ENCODE results near the gene ZNF70.

ZNF70 gene

DNA sequence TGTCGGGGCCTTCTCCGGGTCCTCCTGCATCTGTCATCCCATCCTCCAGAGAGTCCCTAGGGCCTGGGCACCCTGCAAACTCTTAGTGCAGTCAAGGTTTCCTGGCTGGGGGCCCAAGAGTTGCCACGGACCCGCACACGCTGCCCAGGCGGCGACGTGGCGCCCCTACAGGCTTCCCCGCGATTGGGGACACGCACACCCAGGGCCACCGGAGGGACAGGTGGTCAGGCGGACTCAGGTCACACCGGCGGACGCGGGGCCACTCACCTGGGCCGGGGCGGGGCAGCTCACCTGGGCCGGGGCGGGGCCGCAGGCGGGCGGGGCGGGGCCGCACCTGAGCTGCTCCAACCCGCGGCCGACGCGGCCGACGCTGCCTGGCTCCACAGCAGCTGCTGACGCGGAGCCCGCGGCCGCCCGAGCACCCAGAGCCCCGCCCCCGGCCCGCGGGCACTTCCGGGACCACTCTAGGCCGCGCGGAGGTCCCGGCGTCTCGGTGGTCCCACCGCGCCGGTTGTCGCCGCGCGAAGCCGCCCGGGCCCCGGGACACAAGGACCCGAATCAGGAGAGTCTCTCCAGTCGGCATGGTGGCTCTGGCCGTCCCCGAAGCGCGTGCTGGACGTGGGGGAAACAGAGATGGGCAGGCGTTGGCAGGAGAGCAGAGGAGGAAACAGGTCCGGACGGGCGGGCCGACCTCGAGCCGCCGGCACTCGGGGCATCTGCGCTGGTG is at the start of gene ZNF70:
Gene ZNF70 (minus strand): TSS at position 399 of the 727 bp plus-strand sequence. CDS start 5,972 bp downstream, outside the sequence.
- peak; percentile 85 for DNase-seq (ENCODE audit: low spot score)

DNA sequence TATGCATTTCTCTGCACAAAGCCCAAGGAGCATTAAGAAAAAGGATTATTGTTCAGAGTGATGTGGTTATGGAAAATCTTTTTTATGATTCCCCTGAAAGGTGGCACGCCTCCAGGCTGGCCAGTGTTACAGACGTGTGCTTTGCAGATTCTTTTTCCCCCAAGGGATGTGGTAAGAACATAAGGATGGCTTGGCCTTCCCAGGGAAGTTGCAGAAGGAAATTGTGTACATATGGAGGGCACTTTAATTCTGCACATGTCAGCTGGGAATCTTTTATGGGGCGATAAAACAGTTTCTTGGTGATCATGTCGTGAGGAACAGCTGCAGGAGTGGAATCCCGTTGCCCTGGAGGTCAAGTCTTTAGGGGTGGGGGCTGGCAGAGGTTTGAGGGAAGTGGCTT is 45.5 kb upstream of the ZNF70 start:
- no peak for DNase-seq (ENCODE audit: low spot score)

GRCh38 chr22:23793326-23793725 is 42.4 kb upstream of the ZNF70 start:
- DNase-seq (ENCODE audit: low spot score): no peak

- DNase-seq (ENCODE audit: low spot score): no peak
These were observed 41.1 kb upstream of the ZNF70 start for GRCh38 chr22:23791738-23792645.

- no peak for DNase-seq (ENCODE audit: low spot score)
These were observed 40.2 kb upstream of the ZNF70 start for GRCh38 chr22:23790819-23791737.

DNA sequence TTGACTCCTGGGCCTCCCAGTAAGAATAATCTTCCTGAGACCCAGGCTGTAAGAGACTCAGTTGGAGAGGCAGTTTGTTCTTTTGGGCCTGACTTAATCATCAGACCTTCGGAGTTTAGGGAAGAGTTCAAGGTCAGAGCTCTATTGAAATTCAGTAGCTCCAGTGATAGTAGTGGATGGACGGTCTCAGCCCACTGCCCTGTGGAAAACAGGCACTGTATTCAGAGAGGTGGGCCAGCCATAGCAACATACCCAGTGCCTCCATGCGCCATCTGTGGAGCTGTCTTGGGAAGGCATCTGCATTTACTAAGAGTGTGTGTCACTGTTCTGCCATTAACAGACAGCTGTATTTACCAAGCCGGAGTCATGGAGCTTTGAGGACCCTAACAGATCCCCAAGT is 38.7 kb upstream of the ZNF70 start:
- no peak for DNase-seq (ENCODE audit: low spot score)

DNA sequence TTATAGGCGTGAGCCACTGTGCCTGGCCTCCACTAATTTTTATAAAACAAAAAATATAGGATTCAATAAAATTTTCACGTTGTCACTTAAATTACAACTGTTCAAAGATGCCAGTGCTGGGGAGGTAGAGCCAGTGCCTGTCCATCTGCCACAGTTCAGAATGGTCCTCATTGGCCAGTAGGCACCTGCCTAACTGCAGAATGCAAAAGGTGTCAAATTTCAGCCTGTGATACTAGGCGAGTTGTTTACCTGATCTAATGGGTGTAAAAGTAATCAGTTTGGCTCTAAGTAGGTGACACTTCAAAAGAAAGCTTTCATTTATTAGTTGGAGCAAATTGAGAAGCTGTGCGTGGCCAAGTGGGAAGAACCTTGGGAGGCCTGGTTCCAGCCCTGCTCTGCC is 38.2 kb upstream of the ZNF70 start:
- no peak for DNase-seq (ENCODE audit: low spot score)

DNA sequence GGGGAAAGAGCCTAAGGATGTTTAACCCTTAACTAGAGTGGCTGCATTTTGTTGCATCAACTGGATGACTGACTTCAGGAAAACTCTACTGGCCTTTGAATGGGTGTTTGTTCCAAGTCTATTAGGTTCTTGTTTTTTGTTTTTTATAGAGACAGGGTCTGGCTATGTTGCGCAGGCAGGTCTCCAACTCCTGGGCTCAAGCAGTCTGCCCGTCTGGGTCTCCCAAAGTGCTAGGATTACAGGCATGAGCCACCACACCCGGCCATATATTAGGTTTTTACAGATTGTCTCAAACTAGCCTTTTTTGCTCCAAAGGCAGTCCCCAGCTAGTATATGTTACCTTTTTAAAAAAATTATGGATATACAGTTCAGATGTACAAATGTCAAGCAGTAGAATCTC is 37.0 kb upstream of the ZNF70 start:
- DNase-seq (ENCODE audit: low spot score): no peak

GRCh38 chr22:23787600-23787896 is 36.6 kb upstream of the ZNF70 start:
- DNase-seq (ENCODE audit: low spot score): no peak

GRCh38 chr22:23786752-23787599 is 36.1 kb upstream of the ZNF70 start, which contains the start of gene SMARCB1:
Gene SMARCB1 (plus strand): TSS chr22:23786966. CDS start chr22:23787170, 204 bp downstream.
- DNase-seq (ENCODE audit: low spot score): peak; percentile 90

DNA sequence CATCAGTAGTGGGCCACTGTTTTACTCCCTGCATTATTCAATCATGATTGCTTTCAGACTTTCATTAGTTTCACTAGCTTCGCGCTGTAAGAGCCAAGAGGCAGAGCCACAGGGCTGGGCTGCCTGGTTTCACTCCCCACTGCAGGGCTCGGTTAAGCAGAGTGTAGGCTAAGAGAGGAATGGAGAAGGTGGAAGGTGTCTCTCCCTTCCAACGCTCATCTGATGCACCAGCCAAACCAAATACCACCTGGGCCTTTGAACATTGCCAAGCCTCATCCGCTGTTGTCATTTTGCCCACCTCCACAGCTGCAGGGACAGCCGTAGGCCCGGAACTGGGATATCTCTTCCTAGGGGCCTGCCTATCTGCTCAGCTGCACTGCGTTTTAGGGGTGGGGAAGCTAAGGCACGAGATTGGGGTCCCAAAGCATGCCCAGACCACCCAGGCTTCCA is 35.4 kb upstream of the ZNF70 start:
- DNase-seq (ENCODE audit: low spot score): no peak

GRCh38 chr22:23784215-23784732 is 33.4 kb upstream of the ZNF70 start:
- DNase-seq (ENCODE audit: low spot score): no peak

- no peak for DNase-seq (ENCODE audit: low spot score)
These were observed 32.6 kb upstream of the ZNF70 start for GRCh38 chr22:23783265-23784150.

DNA sequence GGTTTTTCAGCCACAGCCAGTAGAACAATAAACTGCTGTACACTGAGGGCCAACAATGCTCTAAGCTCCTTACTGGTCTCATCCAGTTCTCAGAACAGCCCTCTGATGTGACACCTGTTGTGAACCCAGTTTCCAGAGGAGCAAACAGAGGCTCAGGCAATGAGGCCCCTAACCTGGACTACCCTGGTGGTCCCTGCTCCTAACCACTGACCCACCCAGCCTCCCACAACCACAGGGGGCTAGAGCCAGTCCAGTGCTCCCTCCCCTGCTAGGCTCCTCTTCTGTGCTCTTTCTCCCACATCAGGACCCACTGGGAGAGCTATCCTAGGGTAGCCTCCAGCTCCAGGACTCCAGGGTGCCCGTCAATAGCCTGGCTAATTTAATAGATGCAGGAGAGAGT is 31.8 kb upstream of the ZNF70 start:
- no peak for DNase-seq (ENCODE audit: low spot score)

DNA sequence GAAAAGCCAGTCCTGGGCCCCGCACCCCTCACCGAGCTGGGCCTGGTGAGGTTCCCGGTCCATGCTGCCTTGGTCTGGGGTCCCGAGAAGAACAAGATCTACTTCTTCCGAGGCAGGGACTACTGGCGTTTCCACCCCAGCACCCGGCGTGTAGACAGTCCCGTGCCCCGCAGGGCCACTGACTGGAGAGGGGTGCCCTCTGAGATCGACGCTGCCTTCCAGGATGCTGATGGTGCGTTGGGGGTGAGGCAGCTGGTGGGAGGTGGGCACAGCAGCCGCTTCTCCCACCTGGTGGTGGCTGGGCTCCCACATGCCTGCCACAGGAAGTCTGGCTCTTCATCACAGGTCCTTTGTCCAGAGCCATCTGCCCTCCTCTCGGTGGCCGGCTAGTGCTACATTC is 31.3 kb upstream of the ZNF70 start:
- no peak for DNase-seq (ENCODE audit: low spot score)

DNA sequence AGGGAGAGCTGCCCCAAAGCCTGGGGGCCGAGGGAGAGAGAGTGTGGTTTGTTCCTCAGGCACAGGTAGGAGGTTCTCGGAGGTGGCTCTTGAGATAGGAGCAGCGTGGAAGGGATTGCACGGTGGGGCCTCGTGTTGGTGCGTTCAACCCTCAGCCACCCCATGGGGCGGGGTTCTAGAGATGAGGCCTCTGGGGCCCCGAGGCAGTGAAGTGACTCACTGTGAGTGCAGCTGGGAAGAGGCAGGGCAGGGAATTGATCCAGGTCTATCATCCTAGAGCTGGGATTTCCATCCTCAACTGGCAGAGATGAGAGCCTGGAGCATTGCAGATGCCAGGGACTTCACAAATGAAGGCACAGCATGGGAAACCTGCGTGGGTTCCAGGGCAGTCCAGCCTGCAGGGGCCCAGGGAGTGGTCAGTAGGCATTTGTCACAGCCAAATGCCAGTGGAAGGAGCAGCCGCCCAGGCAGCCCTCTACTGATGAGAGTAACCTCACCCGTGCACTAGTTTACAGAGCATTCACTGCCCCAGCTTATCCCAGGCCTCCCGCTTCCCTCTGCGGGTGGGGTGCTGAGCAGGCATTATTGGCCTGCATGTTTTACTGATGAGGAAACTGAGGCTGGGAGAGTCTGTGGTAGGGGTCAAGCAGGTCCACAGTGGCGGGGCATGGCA is 30.7 kb upstream of the ZNF70 start:
- DNase-seq (ENCODE audit: low spot score): no peak

- DNase-seq (ENCODE audit: low spot score): no peak
These were observed 30.2 kb upstream of the ZNF70 start for GRCh38 chr22:23781065-23781464.

DNA sequence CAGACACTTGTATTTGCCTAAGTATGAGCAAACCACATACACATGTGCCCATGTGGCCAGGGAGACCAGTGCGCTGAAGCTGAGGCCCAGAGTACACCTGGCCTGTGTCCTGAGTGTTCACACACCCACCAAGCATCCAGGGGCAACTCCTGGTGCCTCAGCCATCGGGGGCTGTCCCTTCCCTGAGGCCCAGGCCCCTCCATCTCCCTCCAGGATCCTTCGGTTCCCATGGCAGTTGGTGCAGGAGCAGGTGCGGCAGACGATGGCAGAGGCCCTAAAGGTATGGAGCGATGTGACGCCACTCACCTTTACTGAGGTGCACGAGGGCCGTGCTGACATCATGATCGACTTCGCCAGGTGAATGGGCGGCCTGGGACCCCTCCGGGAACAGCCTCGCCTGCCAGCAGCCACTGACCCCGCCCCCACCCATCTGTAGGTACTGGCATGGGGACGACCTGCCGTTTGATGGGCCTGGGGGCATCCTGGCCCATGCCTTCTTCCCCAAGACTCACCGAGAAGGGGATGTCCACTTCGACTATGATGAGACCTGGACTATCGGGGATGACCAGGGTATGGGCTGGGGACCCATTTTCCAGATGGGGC is 29.3 kb upstream of the ZNF70 start:
- no peak for DNase-seq (ENCODE audit: low spot score)

GRCh38 chr22:23779731-23780130 is 28.8 kb upstream of the ZNF70 start:
- DNase-seq (ENCODE audit: low spot score): no peak
